GM21447 (cell line): ENCODE measurements around the gene NT5C2.

Source experiments
- ATAC-seq: cut with Tn5 transposase; IDR thresholded peaks from one replicate; pipeline ENCODE4 v1.9.1; 2021; ENCODE audit not compliant: unreplicated experiment

The NT5C2 gene

DNA sequence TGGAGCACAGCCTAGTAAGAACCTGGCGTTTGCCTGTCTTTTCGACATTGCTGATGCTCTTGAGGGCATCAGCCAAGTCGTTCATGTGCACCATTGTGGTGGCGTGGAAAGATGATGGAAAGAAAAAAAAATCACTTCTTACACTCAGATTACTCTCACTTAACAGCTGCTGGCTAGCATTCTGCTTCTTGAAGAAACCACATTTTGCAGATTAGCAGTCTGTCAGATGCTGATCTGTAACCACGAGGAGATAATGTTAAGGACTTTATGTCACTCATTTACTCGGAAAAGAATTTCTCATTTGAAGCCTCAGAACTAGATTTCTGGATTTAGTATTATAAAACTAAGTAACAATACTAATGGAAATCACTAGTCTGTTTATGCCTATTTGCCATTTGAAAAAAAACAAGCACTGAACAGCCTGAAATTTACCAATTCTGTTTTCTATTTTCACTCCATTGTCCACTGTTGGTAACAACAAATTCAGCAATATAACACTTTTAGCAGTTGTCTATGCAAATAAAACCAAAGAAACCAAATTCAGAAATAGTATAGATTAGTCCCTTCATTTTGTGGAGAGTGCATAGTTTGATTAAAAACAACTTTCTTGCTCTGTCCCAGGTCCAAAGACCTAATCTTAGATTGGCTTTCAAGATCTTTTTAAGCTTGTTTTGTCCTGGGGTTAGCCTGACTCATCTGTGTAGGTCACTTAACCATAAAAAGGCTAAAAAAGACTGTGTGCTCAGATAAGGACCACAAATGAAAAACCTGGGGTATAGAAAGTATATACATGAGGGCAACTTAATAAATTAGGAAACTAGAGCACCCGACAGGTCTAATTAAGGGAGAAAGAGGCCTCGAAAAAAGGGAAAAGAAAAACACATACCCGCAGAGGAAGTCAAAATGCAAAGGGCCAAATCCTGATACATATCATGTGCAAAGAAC is 67.5 kb downstream of the NT5C2 start:
- peak; percentile 94 for ATAC-seq

DNA sequence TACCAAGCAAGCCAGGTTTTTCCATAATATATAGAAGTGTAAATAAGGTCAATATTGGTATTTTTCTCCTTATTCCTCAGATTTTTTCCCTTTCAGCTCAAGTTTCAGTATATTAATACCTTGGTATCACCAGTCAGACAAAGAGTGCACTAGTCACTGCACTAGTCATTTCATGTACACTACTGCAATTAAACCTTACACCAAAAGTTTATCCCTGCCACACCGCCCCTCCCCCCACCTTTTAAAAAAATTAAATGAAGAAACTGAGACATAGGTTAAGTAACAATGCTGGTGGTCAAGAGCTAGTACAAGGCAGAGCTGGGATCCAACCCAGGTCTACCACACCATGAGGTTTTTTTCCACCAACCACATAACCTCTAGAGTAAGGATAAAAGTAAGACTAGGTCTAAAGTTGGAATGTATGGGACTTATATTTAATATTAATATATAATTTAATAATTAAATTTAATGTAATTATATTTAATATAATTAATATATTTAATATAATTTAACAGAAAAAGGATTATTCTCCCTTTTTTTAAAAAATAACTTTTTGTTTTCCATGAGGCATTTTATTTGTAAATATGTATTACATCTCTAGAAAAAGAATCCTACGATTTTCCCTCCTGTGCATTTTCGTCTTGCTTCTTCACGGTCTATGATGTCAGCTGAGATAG is 68.5 kb downstream of the NT5C2 start:
- no peak for ATAC-seq

DNA sequence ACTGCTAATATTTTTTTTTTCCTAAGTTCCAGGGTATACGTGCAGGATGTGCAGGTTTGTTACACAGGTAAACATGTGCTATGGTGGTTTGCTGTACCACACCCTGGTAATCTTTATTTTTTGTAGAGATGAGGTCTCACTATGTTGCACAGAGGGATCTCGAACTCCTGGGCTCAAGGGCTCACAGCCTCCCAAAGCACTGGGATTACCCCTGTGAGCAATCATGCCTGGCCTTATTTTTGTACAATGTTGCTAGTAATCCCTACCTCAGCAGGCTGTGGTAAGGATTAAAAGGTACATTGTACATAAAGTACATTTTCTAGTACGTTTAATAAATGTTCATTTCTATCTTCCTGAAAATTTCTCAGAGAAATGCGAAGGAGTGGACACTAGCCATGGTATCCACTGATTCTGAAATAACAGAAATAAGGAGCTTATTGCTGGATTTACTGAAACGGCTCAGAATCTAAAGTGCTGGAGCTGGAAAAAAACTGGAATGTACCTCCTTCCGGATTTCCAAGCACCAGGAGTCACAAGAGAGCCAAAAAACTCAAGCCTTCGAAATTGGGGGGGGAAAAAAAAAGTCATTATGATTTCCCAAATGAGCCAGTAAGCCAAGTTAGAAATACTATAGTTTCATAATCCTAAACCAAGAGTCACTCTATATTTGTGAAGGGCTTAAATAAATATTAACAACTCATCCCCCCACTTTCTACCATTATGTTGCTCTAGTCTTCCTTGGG is 69.6 kb downstream of the NT5C2 start:
- ATAC-seq: no peak

DNA sequence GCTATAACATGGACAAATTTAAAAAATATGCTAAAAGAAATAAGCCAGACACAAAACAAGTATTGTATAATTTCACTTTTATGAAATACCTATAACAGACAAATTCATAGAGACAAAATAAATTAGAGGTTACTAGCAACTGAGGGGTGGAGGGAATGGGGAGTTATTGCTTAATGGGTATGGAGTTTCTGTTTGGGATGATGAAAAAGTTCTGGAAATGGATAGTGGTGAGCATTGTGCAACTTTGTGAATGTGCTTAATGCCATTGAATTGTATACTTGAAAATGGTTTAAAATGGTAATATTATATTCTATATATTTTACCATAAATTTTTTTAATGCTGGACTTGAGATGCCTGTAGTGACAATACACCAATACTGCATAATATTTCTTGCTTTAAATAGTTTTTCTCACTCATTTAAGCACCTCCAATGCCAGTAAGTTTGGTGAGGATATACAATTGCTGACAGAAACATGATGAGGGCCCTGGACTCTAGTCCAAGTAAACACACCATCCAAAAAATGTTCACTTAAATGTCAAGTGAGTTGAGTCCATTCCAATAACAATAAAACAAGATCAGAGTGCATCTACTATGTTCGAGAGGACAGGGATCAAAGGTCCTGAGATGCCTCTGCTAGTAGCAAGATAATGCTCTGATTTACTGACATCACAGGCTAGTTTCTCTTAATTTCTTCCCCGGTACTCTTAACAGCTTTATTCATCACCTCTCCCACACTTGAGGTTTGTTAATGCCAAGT is 71.9 kb downstream of the NT5C2 start:
- ATAC-seq: no peak

DNA sequence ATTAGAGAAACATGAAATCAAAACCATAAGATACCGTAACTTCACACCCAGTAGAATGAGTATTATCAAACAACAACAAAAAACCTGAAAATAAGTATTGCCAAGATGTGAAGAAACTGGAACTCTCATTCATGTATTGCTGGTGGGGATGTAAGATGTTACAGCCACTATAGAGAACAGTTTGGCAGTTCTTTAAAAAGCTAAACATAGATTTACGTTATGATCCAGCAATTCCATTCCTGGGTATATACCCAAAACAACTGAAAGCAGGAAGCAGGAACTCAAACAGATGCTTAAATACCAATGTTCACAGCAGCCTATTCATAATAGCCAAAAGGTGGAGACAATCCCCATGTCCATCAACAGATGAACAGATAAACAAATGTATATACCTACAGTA is 72.5 kb downstream of the NT5C2 start:
- ATAC-seq: no peak

DNA sequence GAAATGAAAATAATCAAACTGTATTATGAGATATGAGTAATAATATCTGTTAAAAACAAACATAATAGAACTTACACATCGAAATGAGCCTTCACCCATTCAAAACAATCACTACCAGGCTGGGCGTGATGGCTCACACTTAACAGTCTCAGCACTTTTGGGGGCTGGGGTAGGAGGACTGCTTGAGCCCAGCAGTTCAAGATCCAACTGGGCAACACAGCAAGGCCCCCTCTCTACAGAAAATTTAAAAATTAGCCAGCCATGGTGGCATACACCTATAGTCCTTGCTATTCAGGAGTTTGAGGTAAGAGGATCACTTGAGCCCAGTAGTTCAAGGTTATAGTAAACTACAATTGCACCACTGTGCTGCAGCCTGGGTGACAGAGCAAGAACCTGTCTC is 75.8 kb downstream of the NT5C2 start:
- ATAC-seq: no peak

DNA sequence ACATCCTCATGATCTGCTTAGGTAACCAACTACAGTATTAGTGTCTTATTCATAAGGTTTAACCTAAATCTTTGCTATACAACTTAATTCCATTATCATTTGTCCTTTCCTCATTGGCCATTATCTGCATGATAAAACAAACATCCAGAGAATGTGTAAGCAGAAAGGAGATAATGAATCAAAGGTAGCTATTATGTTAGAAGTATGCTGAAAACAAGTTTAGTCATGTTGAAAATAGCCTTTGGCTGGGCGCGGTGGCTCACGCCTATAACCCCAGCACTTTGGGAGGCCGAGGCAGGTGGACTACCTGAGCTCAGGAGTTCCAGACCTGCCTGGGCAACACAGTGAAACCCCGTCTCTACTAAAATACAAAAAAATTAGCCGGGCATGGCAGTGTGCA is 78.2 kb downstream of the NT5C2 start:
- ATAC-seq: no peak

DNA sequence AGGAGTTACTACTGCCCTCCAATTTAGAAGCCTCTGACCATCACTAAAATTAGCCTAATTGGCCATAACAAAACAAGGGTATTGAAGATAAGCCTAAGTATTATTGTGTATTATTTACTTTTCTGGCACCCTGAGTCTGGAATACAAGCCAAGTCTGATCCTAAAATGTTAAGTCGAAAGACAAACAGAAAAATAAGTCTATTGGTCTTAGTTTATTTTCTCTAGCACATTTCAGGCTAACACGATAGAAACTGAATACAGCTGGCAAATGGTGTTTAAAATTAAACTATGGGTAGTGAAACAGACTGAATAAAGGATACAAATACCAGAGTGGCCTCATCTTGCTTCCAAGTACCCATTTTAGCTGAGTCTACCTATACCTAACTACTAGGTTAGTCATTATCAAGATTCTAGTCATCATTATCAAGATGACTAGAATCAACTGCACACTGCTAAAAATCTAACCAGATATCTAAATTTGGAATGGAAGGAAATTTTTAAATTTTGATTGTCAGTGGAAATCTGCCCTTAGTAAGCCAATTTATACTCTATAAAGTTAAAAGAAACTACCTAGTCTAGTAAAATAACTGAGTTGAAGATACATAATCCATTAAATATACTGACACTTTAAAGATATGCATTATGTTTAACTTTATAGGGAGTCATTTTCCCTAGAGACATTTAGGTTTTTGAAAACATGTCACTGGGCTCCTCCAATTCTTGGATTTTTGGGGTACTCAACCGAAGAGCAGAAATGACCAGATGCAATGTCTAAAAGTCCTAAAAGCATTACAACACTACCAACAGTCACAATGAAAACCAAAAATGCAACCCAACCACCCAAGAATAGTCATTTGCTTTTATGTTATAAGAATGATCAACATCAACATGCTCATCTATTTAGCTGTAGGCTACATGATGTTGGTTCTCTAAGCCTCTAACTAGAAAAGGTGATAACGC is 80.9 kb downstream of the NT5C2 start:
- ATAC-seq: peak; percentile 67

DNA sequence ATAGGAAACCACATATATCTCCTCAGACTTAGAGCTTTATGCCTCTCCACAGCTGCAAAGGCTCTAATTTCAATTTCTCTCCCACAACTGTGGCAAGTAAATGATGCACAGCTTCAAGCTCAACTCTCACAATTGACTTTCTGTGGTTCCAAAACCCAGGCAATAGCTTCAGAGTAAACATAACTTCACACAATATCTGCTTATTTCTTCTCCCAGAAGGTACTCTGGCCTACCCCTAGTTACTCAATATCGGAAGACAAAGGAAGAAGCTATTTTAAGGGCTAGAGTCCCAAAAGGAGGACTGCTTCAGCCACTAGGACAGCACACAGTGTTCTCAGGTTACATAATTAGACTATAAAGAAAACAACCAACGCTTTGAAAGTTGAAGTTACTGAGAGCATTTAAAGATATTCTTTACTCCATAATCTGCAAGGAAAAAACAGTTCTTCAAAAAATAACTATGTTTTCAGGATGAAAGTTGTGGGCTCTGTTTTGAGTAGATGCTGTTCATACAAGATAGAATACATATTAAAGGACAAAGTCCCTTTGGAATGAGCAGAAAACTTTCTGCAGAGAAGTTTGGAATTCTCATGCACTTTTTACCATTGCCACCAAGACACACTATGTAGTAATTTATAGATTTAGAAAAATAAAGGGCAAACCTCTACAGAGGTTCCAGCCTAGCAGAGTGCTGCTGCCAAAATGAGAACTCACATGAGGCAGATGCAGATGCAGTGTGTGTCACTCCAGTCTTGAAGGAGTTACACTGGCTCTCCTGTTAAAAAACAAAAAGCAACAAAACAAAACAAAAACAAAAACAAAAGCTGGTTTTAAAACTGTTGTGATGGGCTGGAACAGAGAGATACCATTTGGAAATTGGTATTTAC is 81.8 kb downstream of the NT5C2 start:
- ATAC-seq: peak; percentile 76

DNA sequence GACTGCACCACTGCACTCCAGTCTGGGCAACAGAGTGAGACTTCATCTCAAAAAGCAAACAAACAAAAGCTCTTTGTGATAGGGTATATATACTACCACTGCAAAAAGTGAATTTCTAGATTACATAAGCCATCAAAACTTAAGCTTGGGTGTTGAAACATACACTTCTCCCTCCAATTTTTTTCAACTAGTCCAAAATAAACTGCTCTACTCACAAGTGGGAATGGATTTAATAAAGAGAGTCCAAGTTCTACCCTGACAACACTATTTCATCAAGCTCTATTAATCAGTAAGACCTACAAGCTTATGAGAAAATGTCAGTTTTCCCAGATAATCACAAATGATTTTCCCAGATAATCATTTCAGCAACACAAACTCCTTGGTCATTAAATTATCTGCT is 82.7 kb downstream of the NT5C2 start:
- no peak for ATAC-seq

DNA sequence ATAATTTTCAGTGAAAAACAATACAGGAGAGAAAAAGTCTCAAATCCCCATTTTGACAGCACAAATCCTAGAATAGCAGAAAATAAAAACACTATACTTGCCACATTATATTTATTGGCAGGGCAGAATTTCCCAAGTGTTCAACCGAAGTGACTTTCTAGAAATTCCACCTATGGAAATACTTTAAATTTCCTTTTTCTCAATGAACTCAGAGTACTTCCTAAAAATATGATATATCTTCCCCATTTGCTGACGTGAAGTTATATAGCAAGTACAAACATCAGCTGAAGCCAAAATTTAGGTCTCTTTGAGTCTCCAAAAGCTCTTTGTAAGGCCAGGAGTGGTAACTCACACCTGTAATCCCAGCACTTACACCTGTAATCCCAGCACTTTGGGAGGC is 83.3 kb downstream of the NT5C2 start:
- no peak for ATAC-seq

DNA sequence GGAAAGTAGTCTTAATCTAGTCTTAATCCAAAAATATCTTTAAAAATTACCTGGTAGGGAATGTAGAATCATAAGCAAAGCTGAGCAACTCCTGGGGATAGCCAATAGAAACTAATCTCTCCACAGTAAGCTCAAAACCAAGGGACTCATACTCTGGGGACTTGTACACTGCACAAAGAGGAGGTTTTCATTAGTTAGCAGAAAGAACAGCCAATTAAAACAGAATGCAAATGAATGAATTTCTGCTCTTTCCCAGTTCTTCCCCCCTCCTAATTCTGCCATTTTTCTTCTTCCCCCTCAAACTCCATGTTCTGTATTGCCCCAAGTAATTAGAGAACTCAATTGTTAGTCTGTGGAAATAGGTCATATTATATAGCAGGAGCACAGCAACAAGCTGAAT is 86.5 kb downstream of the NT5C2 start:
- ATAC-seq: no peak

DNA sequence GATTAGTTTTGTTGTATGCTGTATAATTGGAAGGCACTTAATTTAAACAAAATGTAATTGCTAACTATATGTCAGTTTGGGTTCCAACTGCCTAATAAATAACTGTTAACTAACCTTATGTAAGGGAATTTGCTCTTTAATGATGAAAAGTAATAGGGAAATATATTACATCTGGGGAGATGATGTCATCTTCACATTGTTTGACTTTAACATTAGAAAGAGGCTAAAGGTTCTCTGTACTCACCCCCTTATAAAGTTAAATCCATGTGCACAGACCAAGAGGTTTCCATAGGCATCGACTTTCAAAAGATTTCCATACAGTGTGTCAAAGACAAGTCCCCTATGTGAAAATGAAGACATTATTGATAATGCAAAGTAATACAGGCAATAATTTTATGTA is 87.6 kb downstream of the NT5C2 start:
- ATAC-seq: no peak

DNA sequence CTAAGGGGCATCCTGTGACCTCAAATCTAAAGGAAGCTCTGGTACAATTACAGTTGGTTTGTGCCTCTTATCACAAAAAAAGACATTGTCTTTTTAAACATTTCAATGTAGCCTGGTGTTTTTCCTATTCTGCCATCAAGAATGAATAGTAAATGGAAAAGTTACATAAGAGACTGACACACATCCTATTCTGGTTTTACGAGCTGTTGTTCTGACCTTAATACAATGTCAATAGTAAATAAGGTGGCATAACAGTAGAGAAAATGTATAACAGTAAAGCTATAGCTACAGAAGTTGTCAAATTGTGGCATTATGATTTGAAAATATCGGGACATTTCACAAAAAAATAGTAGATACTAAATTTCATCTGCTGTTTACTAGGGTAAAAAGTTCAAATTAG is 88.4 kb downstream of the NT5C2 start:
- ATAC-seq: no peak

DNA sequence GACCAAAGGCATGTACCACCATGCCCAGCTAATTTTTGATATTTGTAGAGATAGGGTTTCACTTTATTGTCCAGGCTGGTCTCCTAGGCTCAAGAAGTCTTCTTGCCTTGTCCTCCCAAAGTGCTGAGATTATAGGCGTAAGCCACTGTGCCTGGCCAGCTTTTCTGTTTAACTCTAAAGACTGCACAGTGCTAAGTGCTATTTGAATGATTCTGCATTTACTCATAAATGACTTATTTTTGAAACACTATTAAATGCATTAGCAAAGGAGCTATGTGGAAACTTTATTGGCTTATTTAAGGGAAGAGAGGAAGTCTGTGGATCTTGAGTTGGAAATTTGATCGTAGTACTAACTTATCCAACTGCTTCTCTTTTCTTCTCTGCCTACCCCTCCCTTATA is 89.1 kb downstream of the NT5C2 start:
- no peak for ATAC-seq

DNA sequence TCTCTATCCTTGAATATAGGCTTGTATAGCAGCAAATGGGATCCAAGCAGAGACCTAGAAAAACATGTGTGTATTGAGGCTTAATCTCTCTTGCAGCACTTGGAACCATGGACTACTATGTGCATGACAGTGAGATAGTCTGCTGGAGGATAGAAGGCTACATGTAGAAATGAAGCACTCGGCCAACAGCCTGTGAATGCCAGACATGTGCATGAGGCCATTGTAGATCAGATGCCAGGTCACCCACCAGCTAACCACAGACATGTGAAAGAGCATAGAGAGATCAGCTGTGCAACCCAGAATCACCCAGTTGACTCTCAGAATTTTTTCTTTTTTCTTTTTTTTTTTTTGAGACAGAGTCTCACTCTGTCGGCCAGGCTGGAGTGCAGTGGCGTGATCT is 90.9 kb downstream of the NT5C2 start:
- no peak for ATAC-seq

DNA sequence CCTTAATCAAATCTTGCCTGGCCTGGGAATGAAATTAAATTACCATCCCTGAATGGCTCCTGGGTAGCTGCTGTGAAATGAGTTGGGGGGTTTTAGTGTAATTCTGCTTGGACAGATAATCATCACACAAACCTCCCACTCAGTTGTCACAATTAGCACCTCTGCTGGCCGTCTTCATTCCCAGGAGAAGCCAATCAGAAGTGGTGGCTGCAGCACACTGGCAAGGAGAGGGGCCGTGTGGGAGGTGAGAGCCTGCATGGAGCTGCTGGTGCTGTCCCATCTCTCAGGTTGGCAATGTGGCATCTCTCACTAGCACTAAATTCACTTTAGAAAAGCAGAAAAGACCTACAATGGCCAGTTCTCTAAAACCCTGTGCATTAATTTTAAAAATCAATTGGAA is 92.5 kb downstream of the NT5C2 start:
- ATAC-seq: no peak

DNA sequence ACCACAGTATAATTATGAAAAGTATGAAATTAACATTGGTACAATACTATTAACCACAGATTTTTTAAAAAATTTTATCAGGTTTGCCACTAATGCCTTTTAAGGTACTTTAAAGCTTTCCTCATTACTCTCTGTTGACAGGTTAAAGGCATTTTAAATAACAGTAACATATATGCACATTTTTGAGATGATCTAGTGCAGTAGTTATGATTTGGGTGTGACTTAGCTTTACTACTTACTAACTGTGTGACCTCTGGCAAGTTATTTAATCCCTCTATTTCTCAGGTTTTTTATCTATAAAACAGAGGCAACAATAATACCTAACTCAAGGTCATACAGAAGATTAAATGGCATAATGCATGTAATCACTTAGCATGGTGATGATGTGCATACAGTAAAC is 94.8 kb downstream of the NT5C2 start:
- ATAC-seq: no peak

DNA sequence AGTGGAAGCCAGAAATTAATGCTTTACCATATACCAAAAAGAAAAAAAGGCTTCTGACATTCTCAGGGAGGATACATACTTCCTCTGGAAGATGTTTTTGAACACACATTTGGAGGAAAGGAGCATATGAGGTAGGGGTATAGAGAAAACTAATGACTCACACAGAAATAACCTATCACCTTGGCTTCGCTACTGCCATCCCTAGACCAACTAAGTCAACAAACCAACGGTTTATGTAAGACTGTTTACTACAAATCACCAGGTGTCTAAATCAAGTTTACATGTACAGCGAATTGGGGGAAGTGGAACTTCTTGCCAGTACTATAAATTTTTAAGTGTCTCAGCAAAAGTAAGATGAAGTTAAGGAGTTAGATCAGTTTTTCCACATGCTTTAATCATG is 96.9 kb downstream of the NT5C2 start:
- ATAC-seq: no peak
